Inflammatory macrophage treated with lipopolysaccharide for 1 hour (primary cell): ENCODE results near the gene MYBBP1A.

ENCODE experiments used
- DNase-seq, 2 donors: peaks; one replicate each; pipeline ENCODE4 v3.0.0-alpha.2; 2020 to 2022

Gene MYBBP1A

DNA sequence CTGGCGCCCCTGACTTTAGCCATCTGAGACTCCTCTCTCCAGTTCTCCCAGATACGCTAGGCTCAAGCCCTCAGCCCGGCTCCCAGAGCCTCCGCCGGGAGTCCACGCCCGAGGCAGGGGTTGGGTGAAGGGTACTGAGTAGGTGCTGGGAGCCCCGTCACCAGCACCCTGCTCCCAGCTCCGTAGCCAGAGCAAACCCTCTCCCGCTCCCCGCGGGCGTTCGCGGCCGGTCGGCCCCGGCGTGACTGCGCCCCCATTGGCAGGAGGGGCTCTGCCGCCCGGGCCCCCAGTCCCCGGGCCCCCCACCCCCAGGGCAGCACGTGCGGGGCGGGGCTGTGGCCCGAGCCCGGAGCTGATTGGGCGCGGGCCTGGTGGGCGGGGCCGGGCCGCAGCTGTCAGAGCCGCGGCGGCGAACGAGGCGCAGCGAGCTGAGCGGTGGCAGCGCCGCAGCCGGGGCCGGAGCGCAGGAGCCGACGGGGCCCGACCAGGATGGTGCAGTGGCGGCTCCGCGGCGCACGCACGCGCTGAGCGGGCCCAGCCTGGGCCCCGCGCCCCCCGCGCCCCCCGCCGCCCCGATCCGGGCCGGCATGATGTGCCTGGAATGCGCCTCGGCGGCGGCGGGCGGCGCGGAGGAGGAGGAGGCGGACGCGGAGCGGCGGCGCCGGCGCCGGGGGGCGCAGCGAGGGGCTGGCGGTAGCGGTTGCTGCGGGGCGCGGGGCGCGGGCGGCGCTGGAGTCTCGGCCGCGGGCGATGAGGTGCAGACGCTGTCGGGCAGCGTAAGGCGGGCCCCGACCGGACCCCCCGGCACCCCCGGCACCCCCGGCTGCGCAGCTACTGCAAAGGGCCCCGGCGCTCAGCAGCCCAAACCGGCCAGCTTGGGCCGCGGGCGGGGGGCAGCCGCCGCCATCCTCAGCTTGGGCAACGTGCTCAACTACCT, 56.5 kb downstream of the MYBBP1A start, which contains the start of gene SPNS2:
TSS of gene SPNS2 (plus strand) at position 421 of the 937 bp plus-strand sequence. CDS start at position 588, 167 bp downstream.
- DNase-seq: peak in 1 of 2 donors; percentile 40

DNA sequence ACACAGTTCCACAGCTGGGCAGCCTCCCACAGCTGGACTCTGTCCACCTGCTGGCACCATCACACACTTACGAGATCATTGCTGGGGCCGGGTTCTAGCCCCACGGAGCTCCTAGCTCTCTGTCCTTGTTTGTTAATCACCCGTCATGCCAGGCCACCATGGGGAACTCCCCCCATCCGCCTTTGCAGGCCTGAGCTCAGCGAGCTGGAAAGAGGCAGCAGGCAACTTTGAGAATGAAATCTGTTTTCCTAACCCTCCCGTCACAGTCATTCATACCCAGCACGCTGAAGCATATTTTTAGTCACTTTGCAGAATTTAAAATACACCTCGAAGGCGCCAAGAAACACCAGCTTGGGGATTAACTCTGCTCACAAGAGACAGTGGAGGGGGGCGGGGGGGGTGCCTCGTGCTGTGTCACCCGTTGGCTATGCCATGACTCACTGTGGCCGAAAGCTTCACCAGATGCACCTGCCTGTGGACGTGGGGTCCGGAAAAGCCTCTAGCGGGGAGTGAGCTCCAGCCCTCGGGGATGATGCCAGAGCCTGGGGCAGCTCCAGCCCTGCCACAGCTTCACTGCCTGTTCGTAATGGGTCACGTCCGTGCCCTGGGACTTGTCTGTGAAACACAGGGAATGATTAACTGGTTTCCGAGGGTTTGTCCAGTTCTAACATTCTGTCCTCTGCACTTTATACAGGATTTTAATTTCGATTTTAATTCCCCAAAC, 57.9 kb downstream of the MYBBP1A start:
- DNase-seq: no peak

DNA sequence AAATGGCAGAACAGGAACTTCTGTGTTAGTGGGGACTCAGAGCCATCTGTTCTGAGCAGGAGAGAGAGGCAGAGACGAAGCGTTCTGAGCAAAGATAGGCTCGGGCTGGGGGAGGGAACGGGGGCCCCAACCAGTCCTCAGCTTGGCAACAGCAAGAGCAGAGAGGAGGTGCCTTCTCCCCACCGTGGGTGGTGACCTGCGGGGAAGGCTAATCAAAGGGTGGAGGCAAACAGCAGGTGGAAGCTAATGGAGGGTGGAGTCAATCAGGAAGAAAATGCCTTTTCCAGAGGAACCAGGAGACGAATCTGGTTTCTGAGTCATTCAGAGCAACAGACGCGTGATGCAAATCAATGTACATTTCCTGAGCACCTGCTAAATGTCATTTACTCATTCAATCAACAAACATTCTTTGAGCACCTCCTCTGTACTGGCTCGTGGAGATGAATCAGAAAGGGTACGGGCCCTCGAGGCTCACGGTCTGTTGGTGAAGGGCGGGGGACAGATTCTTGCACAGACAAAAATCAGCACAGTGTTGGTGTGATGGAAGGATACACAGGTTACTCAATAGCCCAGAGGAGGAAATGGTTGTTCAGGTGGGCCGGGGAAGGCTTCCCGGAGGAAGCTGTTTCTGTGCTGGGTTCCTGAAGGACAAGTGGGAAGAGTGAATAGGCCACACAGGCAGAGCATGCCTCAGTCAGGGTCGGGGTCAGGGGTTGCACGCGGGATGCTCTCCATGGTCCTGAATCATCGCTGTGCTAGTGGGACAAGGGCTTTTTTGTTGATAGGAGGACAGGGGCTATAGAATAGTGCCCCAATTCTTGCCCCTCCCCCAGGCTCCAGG, 62.2 kb downstream of the MYBBP1A start:
- no peak for DNase-seq

DNA sequence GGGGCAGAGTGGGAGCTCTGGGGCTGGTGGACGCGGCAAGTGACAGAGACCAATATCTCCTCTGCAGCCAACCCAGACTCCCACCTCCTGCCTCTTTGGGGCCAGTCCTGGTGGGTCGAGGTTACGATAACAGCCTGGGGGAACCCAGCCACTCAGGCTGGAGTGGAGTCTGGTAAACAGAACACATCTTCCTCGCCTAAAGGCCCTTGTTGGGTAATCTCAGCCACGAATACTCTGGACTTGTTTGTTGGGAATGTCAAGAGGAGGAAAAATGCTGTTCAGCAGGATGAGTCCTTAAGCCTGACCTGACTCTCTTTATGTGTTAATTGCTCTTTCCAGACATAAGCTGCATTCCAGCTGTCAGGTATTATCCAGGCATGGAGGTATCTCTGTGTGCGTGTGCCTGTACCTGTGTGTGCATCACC, 64.5 kb downstream of the MYBBP1A start:
- no peak for DNase-seq

DNA sequence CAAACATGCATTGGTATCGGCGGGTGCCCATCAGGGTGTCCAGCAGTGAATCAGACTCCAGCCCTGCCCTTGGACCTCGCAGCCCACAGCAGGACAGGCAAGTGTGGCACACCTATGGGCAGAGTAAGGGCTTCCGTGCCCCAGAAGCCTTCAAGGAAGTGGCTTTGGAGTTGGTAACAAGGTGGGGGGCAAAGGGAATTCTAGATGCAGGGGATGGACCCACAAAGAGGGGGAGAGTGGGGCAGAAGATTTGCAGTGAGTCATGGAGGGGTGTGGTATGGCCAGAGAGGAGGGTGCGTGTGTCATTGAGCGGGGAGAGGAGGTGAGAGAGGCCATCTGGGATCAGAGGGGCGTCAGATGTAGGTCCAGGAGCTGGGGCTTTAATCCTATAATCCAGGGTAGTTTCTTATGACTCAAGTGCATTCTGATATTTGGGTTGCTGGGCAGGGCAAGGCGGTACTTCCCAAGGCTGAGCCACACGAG, 65.0 kb downstream of the MYBBP1A start:
- DNase-seq: no peak

DNA sequence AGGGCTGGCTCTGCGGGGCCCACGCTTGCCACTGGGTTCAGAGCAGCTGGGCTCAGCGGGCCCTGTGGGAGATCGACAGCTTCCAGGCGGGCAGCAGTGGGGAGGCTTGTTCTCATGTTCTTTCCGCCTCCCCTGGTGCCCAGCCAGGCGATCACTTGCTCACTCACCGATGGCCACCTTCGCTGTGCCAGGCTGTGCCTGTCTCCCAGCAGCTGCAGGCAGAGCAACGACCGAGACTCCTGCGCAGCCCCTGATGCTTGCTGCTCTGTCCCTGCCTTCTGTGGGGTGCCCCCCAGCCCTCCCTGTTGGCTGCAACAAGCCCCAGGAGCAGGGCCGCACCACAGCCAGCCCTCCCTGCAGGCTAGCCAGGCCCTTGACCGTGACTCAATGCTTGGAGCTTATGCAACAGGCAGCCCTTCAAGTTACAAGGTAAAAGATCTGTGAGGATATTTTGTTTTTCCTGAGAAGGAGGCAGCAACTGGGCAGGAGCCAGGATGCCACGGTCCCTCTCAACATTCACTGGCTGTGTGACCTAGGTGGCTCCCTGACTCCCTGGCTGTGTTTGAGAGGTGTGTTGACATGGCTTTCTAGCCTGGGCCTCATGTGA, 66.1 kb downstream of the MYBBP1A start:
- no peak for DNase-seq
